Natural killer cell treated with Interleukin-12 subunit alpha and Interleukin-12 subunit beta and Interleukin-15 and Interleukin-18, amount 100 ng/mL, for 72 hours (primary cell): Measurements from ENCODE around the gene KRTDAP. TPM values are rescaled to one million over a fixed set of nuclear protein-coding genes. Genes with fewer than 3 reads are reported as not detected.

Experiments used
- ATAC-seq, 2 donors: fragments of 150-1000 bp; cut with Tn5 transposase in 1 of 2; sonication (Bioruptor Pico), chemical (Tn5 transposase) in 1 of 2; 2 replicates each; pipeline ENCODE4 v1.10.0; 2021
- DNase-seq: peaks from one replicate; pipeline ENCODE4 v3.0.0; 2022; ENCODE audit warnings: low spot score
- H3K27ac Mint-ChIP-seq, 2 donors: 1 replicate in 1 of 2; 2 replicates in 1 of 2; pipeline ENCODE4 v1.8.0; 2022; ENCODE audit warnings: mixed read lengths in 2 of 2, mild to moderate bottlenecking in 1 of 2, moderate library complexity in 1 of 2
- H3K27me3 Mint-ChIP-seq, 2 donors: 1 replicate in 1 of 2; 2 replicates in 1 of 2; pipeline ENCODE4 v1.8.0; 2022; ENCODE audit warnings: mixed read lengths in 2 of 2
- H3K36me3 Mint-ChIP-seq: one replicate; pipeline ENCODE4 v1.8.0; 2022; ENCODE audit warnings: mixed read lengths
- H3K4me1 Mint-ChIP-seq, 2 donors: 1 replicate in 1 of 2; 2 replicates in 1 of 2; pipeline ENCODE4 v1.8.0; 2022; ENCODE audit warnings: low read depth in 2 of 2, mixed read lengths in 2 of 2, mild to moderate bottlenecking in 1 of 2
- H3K4me3 Mint-ChIP-seq: one replicate; pipeline ENCODE4 v1.8.0; 2022; ENCODE audit warnings: mixed read lengths
- H3K9me3 Mint-ChIP-seq: 2 replicates; pipeline ENCODE4 v1.8.0; 2022; ENCODE audit warnings: mixed read lengths
- total RNA-seq, 2 donors: library from RNA; stranded (reverse); gene quantifications; one replicate each; pipeline ENCODE4 v1.2.3, GENCODE V29; 2022

Gene KRTDAP
- total RNA-seq, 2 donors from 2014 or later = not detected

- DNase-seq (no peak), ATAC-seq (no peak)
- no peak overlapping the region for H3K27ac Mint-ChIP-seq
- no peak overlapping the region for H3K4me3 Mint-ChIP-seq
- no peaks in the 10 kb centered on the region for H3K9me3 Mint-ChIP-seq
- H3K4me1 Mint-ChIP-seq = no peaks in the 10 kb centered on the region
- peaks cover 4 to 11% of the 10 kb centered on the region in 2 donors for H3K27me3 Mint-ChIP-seq
- no peaks in the 10 kb centered on the region for H3K36me3 Mint-ChIP-seq
These were observed 31.0 kb upstream of the KRTDAP start for GRCh38 chr19:35521124-35521743.

- H3K4me3 Mint-ChIP-seq = no peak overlapping the region
- ATAC-seq (no peak), DNase-seq (no peak)
- H3K27me3 Mint-ChIP-seq = peaks cover 7 to 11% of the 10 kb centered on the region in 2 donors
- no peaks in the 10 kb centered on the region for H3K36me3 Mint-ChIP-seq
- no peaks in the 10 kb centered on the region for H3K4me1 Mint-ChIP-seq
- H3K9me3 Mint-ChIP-seq = no peaks in the 10 kb centered on the region
- no peak overlapping the region for H3K27ac Mint-ChIP-seq
These were observed 29.0 kb upstream of the KRTDAP start for GRCh38 chr19:35519291-35519690.

- Mint-ChIP-seq H3K4me3 (no peak overlapping the region), H3K36me3 (no peaks in the 10 kb centered on the region)
- no peak for DNase-seq
These were observed 28.0 kb upstream of the KRTDAP start for GRCh38 chr19:35518313-35518712.

GRCh38 chr19:35517342-35517741 lies 27.1 kb upstream of the KRTDAP start:
- no peak for ATAC-seq
- Mint-ChIP-seq H3K36me3 (no peaks in the 10 kb centered on the region), H3K9me3 (no peaks in the 10 kb centered on the region), H3K4me1 (no peaks in the 10 kb centered on the region), H3K27ac (no peak overlapping the region), H3K4me3 (no peak overlapping the region), H3K27me3 (peaks cover 11 to 20% of the 10 kb centered on the region in 2 donors)
- DNase-seq = no peak

More at GRCh38 chr19:35518313-35518712, 28.0 kb upstream of the KRTDAP start:
- Mint-ChIP-seq H3K27me3 (peaks cover 10 to 16% of the 10 kb centered on the region in 2 donors), H3K4me1 (no peaks in the 10 kb centered on the region), H3K9me3 (no peaks in the 10 kb centered on the region), H3K27ac (no peak overlapping the region)
- ATAC-seq = no peak

GRCh38 chr19:35516310-35516709 lies 26.0 kb upstream of the KRTDAP start:
- H3K36me3 Mint-ChIP-seq = no peaks in the 10 kb centered on the region
- no peaks in the 10 kb centered on the region for H3K4me1 Mint-ChIP-seq
- no peak for DNase-seq
- peaks cover 11 to 20% of the 10 kb centered on the region in 2 donors for H3K27me3 Mint-ChIP-seq
- ATAC-seq = no peak
- H3K9me3 Mint-ChIP-seq = no peaks in the 10 kb centered on the region
- H3K4me3 Mint-ChIP-seq = no peak overlapping the region
- H3K27ac Mint-ChIP-seq = no peak overlapping the region

GRCh38 chr19:35514282-35514809 lies 24.1 kb upstream of the KRTDAP start:
- ATAC-seq (no peak), DNase-seq (no peak)
- Mint-ChIP-seq H3K4me1 (peaks cover 3% of the 10 kb centered on the region in 2 donors), H3K4me3 (no peak overlapping the region), H3K36me3 (no peaks in the 10 kb centered on the region), H3K27me3 (peaks cover 8 to 16% of the 10 kb centered on the region in 2 donors), H3K9me3 (no peaks in the 10 kb centered on the region), H3K27ac (no peak overlapping the region)

GRCh38 chr19:35513628-35514281 lies 23.5 kb upstream of the KRTDAP start, which contains the start of gene DMKN:
TSS of gene DMKN (minus strand) at chr19:35513649. CDS start at chr19:35513475, 174 bp downstream.
- peaks cover 7 to 14% of the 10 kb centered on the region in 2 donors for H3K27me3 Mint-ChIP-seq
- H3K4me3 Mint-ChIP-seq = no peak within 1 kb of the TSS
- no peaks in the 10 kb centered on the region for H3K9me3 Mint-ChIP-seq
- no peak within 1 kb of the TSS for H3K27ac Mint-ChIP-seq
- peaks cover 5% of the 10 kb centered on the region in 2 donors for H3K4me1 Mint-ChIP-seq
- ATAC-seq = no peak
- no peak for DNase-seq
- no peaks in the 10 kb centered on the region for H3K36me3 Mint-ChIP-seq

GRCh38 chr19:35512831-35513627 lies 22.8 kb upstream of the KRTDAP start:
- no peak for ATAC-seq

GRCh38 chr19:35511337-35511736 lies 21.1 kb upstream of the KRTDAP start:
- Mint-ChIP-seq H3K27ac (no peak overlapping the region), H3K9me3 (no peaks in the 10 kb centered on the region), H3K4me3 (no peak overlapping the region), H3K27me3 (peaks cover 7 to 9% of the 10 kb centered on the region in 2 donors), H3K4me1 (peaks cover 5 to 7% of the 10 kb centered on the region in 2 donors), H3K36me3 (no peaks in the 10 kb centered on the region)
- ATAC-seq (no peak), DNase-seq (no peak)

More at GRCh38 chr19:35512831-35513627, 22.8 kb upstream of the KRTDAP start:
- peaks cover 5 to 7% of the 10 kb centered on the region in 2 donors for H3K4me1 Mint-ChIP-seq
- H3K4me3 Mint-ChIP-seq = no peak overlapping the region
- H3K27ac Mint-ChIP-seq = no peak overlapping the region
- no peak for DNase-seq
- H3K9me3 Mint-ChIP-seq = no peaks in the 10 kb centered on the region
- no peaks in the 10 kb centered on the region for H3K36me3 Mint-ChIP-seq
- peaks cover 7 to 14% of the 10 kb centered on the region in 2 donors for H3K27me3 Mint-ChIP-seq

GRCh38 chr19:35510626-35510964 lies 20.3 kb upstream of the KRTDAP start:
- Mint-ChIP-seq H3K27me3 (peaks cover 8 to 9% of the 10 kb centered on the region in 2 donors), H3K4me3 (peak overlapping the region; percentile 65), H3K4me1 (peaks cover 5 to 7% of the 10 kb centered on the region in 2 donors), H3K9me3 (no peaks in the 10 kb centered on the region), H3K27ac (no peak overlapping the region), H3K36me3 (no peaks in the 10 kb centered on the region)
- ATAC-seq (no peak), DNase-seq (no peak)

GRCh38 chr19:35509861-35510625 lies 19.8 kb upstream of the KRTDAP start:
- Mint-ChIP-seq H3K4me1 (peaks cover 5 to 7% of the 10 kb centered on the region in 2 donors), H3K36me3 (no peaks in the 10 kb centered on the region), H3K27ac (no peak overlapping the region), H3K27me3 (peaks cover 9 to 11% of the 10 kb centered on the region in 2 donors), H3K4me3 (peak overlapping the region; percentile 65), H3K9me3 (no peaks in the 10 kb centered on the region)
- peak; percentile 68 to 80 for ATAC-seq
- DNase-seq = peak; percentile 79

GRCh38 chr19:35509018-35509652 lies 18.9 kb upstream of the KRTDAP start:
- H3K4me3 Mint-ChIP-seq = peak overlapping the region; percentile 65
- H3K27ac Mint-ChIP-seq = no peak overlapping the region
- H3K9me3 Mint-ChIP-seq = no peaks in the 10 kb centered on the region
- no peaks in the 10 kb centered on the region for H3K36me3 Mint-ChIP-seq
- peaks cover 5 to 7% of the 10 kb centered on the region in 2 donors for H3K4me1 Mint-ChIP-seq
- no peak for DNase-seq
- no peak for ATAC-seq
- peaks cover 7 to 9% of the 10 kb centered on the region in 2 donors for H3K27me3 Mint-ChIP-seq

- Mint-ChIP-seq H3K36me3 (no peaks in the 10 kb centered on the region), H3K9me3 (no peaks in the 10 kb centered on the region), H3K4me3 (no peak overlapping the region), H3K4me1 (peaks cover 5 to 7% of the 10 kb centered on the region in 2 donors), H3K27ac (peak overlapping the region in 1 of 2 donors; percentile 6), H3K27me3 (peaks cover 2 to 3% of the 10 kb centered on the region in 2 donors)
- ATAC-seq = no peak
- DNase-seq = no peak
These were observed 17.9 kb upstream of the KRTDAP start for GRCh38 chr19:35508129-35508528.
